GM21786 (cell line): ENCODE data around the gene KCNJ15.

ENCODE experiments used
- ATAC-seq: cut with Tn5 transposase; IDR thresholded peaks from one replicate; pipeline ENCODE4 v1.9.1; 2021; ENCODE audit not compliant: unreplicated experiment

Gene KCNJ15

DNA sequence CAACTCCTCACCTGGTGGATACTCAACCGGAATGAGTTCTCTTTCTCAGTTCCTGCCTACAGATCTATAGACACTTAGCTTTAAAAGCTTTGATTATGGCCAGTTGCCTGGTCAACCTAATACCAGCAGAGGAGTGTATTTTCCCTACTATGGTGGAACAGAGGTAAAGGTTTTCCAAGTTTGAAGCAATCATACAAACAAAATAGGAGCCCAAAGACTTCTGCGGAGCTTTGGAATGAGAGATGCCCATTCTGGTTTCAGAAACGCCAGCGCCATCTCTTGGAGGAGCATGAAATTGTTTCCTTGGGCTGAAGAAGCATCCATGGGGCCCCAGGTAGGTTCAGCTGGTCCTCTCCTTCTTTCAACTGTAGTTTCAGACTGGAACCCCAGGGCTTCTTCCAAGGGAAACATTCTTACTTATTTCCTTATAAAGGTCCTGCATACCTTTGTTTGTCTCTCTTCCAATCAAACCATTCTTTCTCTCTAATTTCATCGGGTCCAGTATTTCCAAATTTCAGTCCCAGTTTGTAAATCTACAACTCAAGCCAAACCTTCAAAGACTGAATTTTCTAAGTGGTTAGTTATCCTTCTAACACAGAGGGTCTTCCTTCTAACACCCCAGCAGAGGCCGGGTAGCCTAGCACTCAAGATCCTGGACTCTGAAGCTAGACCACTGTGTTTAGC, 95.9 kb downstream of the KCNJ15 start:
- no peak for ATAC-seq

DNA sequence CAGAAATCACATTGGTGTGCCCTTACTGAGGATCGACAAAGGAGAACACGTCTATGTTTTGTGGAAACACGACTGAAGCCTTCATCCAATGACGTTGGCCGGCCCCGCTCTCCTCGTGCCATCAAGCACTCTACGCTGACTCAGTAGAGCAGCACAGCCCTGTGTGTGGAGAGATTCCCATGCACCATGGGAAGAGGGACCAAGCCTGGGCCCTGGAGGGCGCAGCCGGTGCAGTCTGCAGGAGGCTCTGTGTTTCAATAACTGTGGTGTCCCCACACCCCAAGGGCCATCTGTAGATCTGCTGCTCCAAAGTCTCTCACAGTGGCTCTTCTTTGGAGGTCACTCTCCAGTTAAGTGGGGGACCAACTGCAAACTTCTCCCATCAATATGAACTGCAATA, 97.4 kb downstream of the KCNJ15 start:
- ATAC-seq, result no peak

DNA sequence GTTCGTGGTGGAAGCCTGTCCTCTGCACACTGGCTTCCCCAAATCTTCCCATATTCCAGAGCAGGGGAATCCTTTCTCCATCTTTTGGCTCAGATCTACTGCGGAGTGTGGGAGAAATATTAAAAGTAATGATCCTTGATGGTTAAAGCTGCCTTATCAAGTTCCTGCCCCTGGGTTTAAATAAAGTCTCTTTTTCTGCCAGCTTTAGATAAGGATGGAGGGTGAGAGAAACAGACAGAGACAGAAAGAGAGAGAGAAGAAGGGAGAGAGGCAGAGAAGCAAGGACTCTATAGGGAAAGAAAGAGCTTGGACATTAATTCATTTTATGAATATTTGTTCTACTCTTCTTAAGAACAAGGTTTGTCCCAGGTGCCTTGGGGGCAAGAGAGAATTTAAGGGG, 98.0 kb downstream of the KCNJ15 start:
- ATAC-seq, result no peak

DNA sequence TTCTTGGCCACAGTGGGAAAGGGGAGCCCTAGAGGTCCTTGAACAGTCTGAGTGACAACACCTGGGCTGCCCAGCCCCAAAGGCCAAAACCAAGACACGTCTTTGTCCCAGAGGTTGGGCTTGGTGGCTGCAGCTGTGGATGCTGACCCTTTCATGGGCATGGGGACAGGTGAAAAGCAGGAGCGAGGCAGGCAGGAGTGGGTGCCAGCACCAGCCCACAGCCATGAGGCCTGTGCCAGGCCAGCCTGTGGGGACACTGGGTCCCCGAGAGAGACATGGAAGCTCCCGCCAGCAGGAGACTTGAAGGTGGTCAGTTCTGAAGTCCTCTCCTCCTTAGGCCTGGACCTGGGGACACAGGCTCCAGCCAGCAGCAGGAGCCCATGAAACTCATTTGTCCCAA, 98.6 kb downstream of the KCNJ15 start:
- ATAC-seq, result no peak

DNA sequence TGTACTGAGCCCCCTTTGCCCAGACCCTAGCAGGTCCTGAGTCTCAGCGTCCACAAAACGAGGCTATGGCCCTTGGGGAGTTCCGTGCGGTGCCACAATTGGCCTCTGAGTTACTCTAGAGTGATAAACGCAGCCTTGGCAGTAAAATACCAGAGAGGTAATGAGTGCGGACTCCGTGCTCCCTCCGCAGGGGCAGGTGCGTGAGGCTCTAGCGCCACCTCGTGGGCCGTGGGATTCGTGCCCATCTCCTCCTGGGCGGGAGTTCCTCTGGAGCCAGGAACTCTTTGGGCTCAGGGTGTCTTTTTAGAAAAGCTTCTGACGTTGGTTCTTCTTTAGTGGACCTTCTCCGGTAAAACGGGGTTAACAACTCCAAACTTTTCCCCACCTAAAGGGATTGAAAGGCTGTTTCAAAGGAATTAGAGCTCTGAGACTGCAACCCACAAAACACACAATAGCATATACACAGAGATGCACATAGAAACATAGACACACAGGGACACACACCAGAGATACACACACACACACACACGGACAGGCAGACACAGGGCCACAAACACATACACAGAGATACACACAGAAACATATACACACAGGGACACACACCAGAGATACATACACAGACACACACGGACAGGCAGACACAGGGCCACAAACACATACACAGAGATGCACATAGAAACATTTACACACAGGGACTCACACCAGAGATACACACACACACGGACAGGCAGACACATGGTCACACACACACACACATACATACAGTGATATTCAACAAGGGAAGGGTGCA, 99.4 kb downstream of the KCNJ15 start:
- peak; percentile 52 for ATAC-seq
